HCT116 (cell line): ENCODE results near the gene MADD. TPM values are rescaled to one million over a fixed set of nuclear protein-coding genes. Genes with fewer than 3 reads are reported as not detected.

Experiments
- ATAC-seq: fragments of 200-7000 bp; cut with Tn5 transposase; 2 replicates; pipeline ENCODE4 v1.9.1; 2020; ENCODE audit warnings: mild to moderate bottlenecking, moderate library complexity
- BruUV-seq: library from RNA; stranded (reverse); fragments of 400-500 nt; replicated peaks from 2 replicates; lab custom pipeline; 2021; lab: Mats Ljungman, UMichigan
- CTCF ChIA-PET: fragments of 300-600 bp; sonication (Branson Sonifier 250); formaldehyde crosslinking; loops from one replicate; lab custom pipeline; 2021; ENCODE audit warnings: antibody characterized with exemption; lab: Charles Lee
- POLR2A ChIA-PET: fragments of 300-600, 350-600 bp; sonication (Branson Sonifier 250); formaldehyde crosslinking; loops from one replicate; lab custom pipeline; 2021; ENCODE audit warnings: antibody characterized with exemption; lab: Charles Lee
- RAD21 ChIA-PET, 2 experiments: fragments of 300-600 bp; sonication (Branson Sonifier 250); formaldehyde crosslinking; loops; one replicate each; lab custom pipeline; 2023; ENCODE audit warnings: low total read pairs in 2 of 2; ENCODE audit not compliant: uncharacterized antibody in 2 of 2, unreplicated experiment in 2 of 2, low non-redundant PET in 1 of 2; lab: Charles Lee
- DNase-seq: peaks from one replicate; pipeline ENCODE4 v3.0.0-alpha.2; 2010; ENCODE audit warnings: low read depth, low spot score
- H2AFZ ChIP-seq: fragments of 200-600 bp; shearing (Covaris generic), sonication (generic); 2 replicates; pipeline ENCODE4 v1.6.1; 2017; ENCODE audit warnings: low read depth, mixed run types, mixed read lengths, antibody characterized with exemption, low read length; ENCODE audit not compliant: poor library complexity, severe bottlenecking
- H3K27ac ChIP-seq: 2 replicates; pipeline ENCODE4 v1.5.1; 2012; ENCODE audit warnings: low read depth, low read length
- H3K27me3 ChIP-seq: fragments of 200-600 bp; sonication (generic); 2 replicates; pipeline ENCODE4 v1.6.1; 2016; ENCODE audit warnings: mixed run types, low read length, mixed read lengths; ENCODE audit not compliant: insufficient read depth
- H3K36me3 ChIP-seq, 2 experiments: fragments of 200-500 bp in 1 of 2; fragments of 200-600 bp in 1 of 2; sonication (Bioruptor generic) in 1 of 2; sonication (generic) in 1 of 2; 2 replicates each; pipeline versions ENCODE4 v1.5.1 to v1.6.1; 2014 to 2016; ENCODE audit warnings: low read length in 2 of 2, inconsistent platforms in 1 of 2, mixed read lengths in 1 of 2, mixed run types in 1 of 2; ENCODE audit not compliant: insufficient read depth in 2 of 2, control insufficient read depth in 1 of 2
- H3K4me1 ChIP-seq, 2 experiments: fragments of 200-600 bp in 1 of 2; sonication (generic) in 1 of 2; 2 replicates each; pipeline versions ENCODE4 v1.5.1 to v1.6.1; 2012 to 2017; ENCODE audit warnings: low read length in 2 of 2, inconsistent platforms in 1 of 2, mild to moderate bottlenecking in 1 of 2, mixed read lengths in 1 of 2, mixed run types in 1 of 2, moderate library complexity in 1 of 2; ENCODE audit not compliant: insufficient read depth in 2 of 2, control insufficient read depth in 1 of 2
- H3K4me2 ChIP-seq: fragments of 200-600 bp; sonication (generic); 2 replicates; pipeline ENCODE4 v1.6.1; 2017; ENCODE audit warnings: mixed run types, low read length, mixed read lengths
- H3K4me3 ChIP-seq, 2 experiments: fragments of 200-600 bp in 1 of 2; sonication (generic) in 1 of 2; replicated peaks in 1 of 2; 2 replicates each; pipeline ENCODE4 v1.5.1; 2011 to 2016; ENCODE audit warnings: low read length in 2 of 2, control low read depth in 1 of 2, low read depth in 1 of 2, mild to moderate bottlenecking in 1 of 2, mixed read lengths in 1 of 2, mixed run types in 1 of 2
- H3K79me2 ChIP-seq: fragments of 200-600 bp; sonication (generic); 2 replicates; pipeline ENCODE4 v1.6.1; 2017; ENCODE audit warnings: mild to moderate bottlenecking, mixed run types, low read length, moderate library complexity, mixed read lengths; ENCODE audit not compliant: insufficient read depth
- H3K9ac ChIP-seq: fragments of 200-600 bp; sonication (generic); 2 replicates; pipeline ENCODE4 v1.6.1; 2016; ENCODE audit warnings: low read length, mixed read lengths
- H3K9me2 ChIP-seq: fragments of 200-600 bp; sonication (generic), shearing (Covaris generic); 2 replicates; pipeline ENCODE4 v1.6.1; 2017; ENCODE audit warnings: mixed run types, mild to moderate bottlenecking, moderate library complexity; ENCODE audit not compliant: insufficient read depth
- H3K9me3 ChIP-seq, 2 experiments: fragments of 200-500 bp in 1 of 2; fragments of 200-600 bp in 1 of 2; sonication (Bioruptor generic) in 1 of 2; sonication (generic) in 1 of 2; 2 replicates each; pipeline ENCODE4 v1.6.1; 2014 to 2017; ENCODE audit warnings: low read length in 2 of 2, mixed read lengths in 2 of 2, inconsistent platforms in 1 of 2, low read depth in 1 of 2, mild to moderate bottlenecking in 1 of 2, mixed run types in 1 of 2, moderate library complexity in 1 of 2; ENCODE audit not compliant: control insufficient read depth in 1 of 2, insufficient read depth in 1 of 2
- H4K20me1 ChIP-seq: fragments of 200-600 bp; sonication (generic), shearing (Covaris generic); 2 replicates; pipeline ENCODE4 v1.6.1; 2017; ENCODE audit warnings: mixed run types, mild to moderate bottlenecking, moderate library complexity; ENCODE audit not compliant: insufficient read depth
- EGR1 ChIP-seq: IDR thresholded peaks from 2 replicates; pipeline ENCODE4 v1.6.1; 2012; ENCODE audit warnings: low read depth
- ELF1 ChIP-seq: IDR thresholded peaks from 2 replicates; pipeline ENCODE4 v1.6.1; 2012; ENCODE audit warnings: low read depth, borderline replicate concordance
- EZH2phosphoT487 ChIP-seq: fragments of 200-600 bp; IDR thresholded peaks from 2 replicates; pipeline ENCODE4 v1.6.1; 2018; ENCODE audit warnings: antibody characterized with exemption, borderline replicate concordance
- FOSL1 ChIP-seq: IDR thresholded peaks from 2 replicates; pipeline ENCODE4 v1.6.1; 2012; ENCODE audit warnings: low read depth
- POLR2AphosphoS5 ChIP-seq: IDR thresholded peaks from 2 replicates; pipeline ENCODE4 v1.6.1; 2011; ENCODE audit warnings: mild to moderate bottlenecking, low read depth, low read length, moderate library complexity
- SIN3A ChIP-seq: IDR thresholded peaks from 2 replicates; pipeline ENCODE4 v1.6.1; 2012; ENCODE audit warnings: low read depth
- TCF7L2 ChIP-seq: IDR thresholded peaks from 2 replicates; pipeline ENCODE4 v1.7.0; 2011; ENCODE audit warnings: borderline replicate concordance, inconsistent platforms; ENCODE audit not compliant: insufficient read depth, insufficient read length; ENCODE audit errors: extremely low read depth
- YY1 ChIP-seq: IDR thresholded peaks from 2 replicates; pipeline ENCODE4 v1.6.1; 2011; ENCODE audit warnings: low read length, low read depth, moderate library complexity, mild to moderate bottlenecking; ENCODE audit not compliant: insufficient replicate concordance; ENCODE audit errors: extremely low read depth
- ZFX ChIP-seq: fragments of 450-650 bp; IDR thresholded peaks from 2 replicates; pipeline ENCODE4 v1.6.1; 2017
- intact Hi-C: fragments of 100-400 bp; cut with micrococcal nuclease; formaldehyde crosslinking; loops from 2 replicates; pipeline ENCODE4 v1.10.0; 2022
- total RNA-seq: library from RNA; stranded (reverse); gene quantifications from one replicate; pipeline ENCODE4 v1.2.1, GENCODE V29; 2021; ENCODE audit not compliant: unreplicated experiment
- TF ChIP-seq, protein P1 (sequence below): IDR thresholded peaks from 2 replicates; pipeline ENCODE4 v1.6.1; 2012
- TF ChIP-seq, protein P2 (sequence below): IDR thresholded peaks from 2 replicates; pipeline ENCODE4 v1.6.1; 2012; ENCODE audit warnings: low read depth
- TF ChIP-seq, protein P3 (sequence below): IDR thresholded peaks from 2 replicates; pipeline ENCODE4 v1.6.1; 2012

The MADD gene
- total RNA-seq, 1 experiment from 2014 or later = 37.1 TPM

DNA sequence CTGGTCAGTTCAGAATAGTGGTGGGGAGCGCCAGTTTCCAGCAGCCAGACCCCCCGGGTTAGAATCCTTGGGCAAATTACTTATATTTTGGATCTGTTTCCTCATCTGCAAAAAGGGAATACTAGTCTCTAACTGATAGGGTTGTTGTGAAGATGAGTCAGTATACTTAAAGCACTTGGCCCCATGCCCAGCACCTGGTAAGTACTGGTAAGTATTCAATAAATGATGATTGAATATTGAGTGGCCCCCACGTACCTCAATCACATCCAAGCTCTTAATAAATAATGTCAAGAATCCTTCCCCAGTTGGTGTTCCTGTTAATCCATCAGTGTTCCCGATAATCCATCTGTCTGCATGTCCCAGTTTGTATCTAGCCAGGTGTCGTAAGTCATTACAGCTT is 33.5 kb upstream of the MADD start:
- DNase-seq (no peak), ATAC-seq (no peak)
- Histone ChIP-seq H3K9me2 (no peaks in the 10 kb centered on the region), H3K27ac (no peak overlapping the region), H3K9me3 (no peaks in the 10 kb centered on the region), H3K27me3 (no peaks in the 10 kb centered on the region), H3K9ac (no peak overlapping the region), H3K4me3 (no peak overlapping the region), H3K4me2 (no peak overlapping the region), H4K20me1 (no peaks in the 10 kb centered on the region), H3K79me2 (no peaks in the 10 kb centered on the region), H2AFZ (no peak overlapping the region), H3K36me3 (peaks cover 12 to 22% of the 10 kb centered on the region in 2 experiments; a peak in 3 of 4 replicates), H3K4me1 (peaks cover 0 to 8% of the 10 kb centered on the region in 2 experiments; a peak in 1 of 4 replicates)
- RAD21 ChIA-PET = no interaction called here
- CTCF ChIA-PET = interaction anchor here (1.5 kb wide), 1 partner anchor 119 kb away, joined by 5 read pairs; no protein-coding TSS in a partner anchor
- TF ChIP-seq POLR2AphosphoS5 (no peak), ELF1 (no peak), YY1 (no peak), EZH2phosphoT487 (no peak), SIN3A (no peak), TCF7L2 (no peak), FOSL1 (no peak), ZFX (no peak), EGR1 (no peak)
- TF ChIP-seq, protein P1, sequence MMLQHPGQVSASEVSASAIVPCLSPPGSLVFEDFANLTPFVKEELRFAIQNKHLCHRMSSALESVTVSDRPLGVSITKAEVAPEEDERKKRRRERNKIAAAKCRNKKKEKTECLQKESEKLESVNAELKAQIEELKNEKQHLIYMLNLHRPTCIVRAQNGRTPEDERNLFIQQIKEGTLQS = no peak
- TF ChIP-seq, protein P2, sequence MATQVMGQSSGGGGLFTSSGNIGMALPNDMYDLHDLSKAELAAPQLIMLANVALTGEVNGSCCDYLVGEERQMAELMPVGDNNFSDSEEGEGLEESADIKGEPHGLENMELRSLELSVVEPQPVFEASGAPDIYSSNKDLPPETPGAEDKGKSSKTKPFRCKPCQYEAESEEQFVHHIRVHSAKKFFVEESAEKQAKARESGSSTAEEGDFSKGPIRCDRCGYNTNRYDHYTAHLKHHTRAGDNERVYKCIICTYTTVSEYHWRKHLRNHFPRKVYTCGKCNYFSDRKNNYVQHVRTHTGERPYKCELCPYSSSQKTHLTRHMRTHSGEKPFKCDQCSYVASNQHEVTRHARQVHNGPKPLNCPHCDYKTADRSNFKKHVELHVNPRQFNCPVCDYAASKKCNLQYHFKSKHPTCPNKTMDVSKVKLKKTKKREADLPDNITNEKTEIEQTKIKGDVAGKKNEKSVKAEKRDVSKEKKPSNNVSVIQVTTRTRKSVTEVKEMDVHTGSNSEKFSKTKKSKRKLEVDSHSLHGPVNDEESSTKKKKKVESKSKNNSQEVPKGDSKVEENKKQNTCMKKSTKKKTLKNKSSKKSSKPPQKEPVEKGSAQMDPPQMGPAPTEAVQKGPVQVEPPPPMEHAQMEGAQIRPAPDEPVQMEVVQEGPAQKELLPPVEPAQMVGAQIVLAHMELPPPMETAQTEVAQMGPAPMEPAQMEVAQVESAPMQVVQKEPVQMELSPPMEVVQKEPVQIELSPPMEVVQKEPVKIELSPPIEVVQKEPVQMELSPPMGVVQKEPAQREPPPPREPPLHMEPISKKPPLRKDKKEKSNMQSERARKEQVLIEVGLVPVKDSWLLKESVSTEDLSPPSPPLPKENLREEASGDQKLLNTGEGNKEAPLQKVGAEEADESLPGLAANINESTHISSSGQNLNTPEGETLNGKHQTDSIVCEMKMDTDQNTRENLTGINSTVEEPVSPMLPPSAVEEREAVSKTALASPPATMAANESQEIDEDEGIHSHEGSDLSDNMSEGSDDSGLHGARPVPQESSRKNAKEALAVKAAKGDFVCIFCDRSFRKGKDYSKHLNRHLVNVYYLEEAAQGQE = no peak
- TF ChIP-seq, protein P3, sequence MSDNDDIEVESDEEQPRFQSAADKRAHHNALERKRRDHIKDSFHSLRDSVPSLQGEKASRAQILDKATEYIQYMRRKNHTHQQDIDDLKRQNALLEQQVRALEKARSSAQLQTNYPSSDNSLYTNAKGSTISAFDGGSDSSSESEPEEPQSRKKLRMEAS = no peak
- BruUV-seq = TSS peak; percentile 18
- intact Hi-C loops = no loop called here
- POLR2A ChIA-PET = interaction anchor here (0.8 to 0.9 kb wide), 2 partner anchors 12 to 22 kb away, joined by 3 read pairs; partner anchors contain the start of genes ACP2 and DDB2
